Measurements from ENCODE around the gene TTC9C.

Gene TTC9C

GRCh38 chr11:62716816-62717215 lies 11.5 kb upstream of the TTC9C start:
- Histone ChIP-seq H2AFZ (ENCODE audit: low read depth, low read length, severe bottlenecking) (no peak overlapping the region), H3K36me3 (ENCODE audit: low read length) (peaks cover 49% of the 10 kb centered on the region), H4K20me1 (ENCODE audit: low read depth, low read length) (no peaks in the 10 kb centered on the region), H3K27me3 (ENCODE audit: low read length) (no peaks in the 10 kb centered on the region), H3K79me2 (ENCODE audit: insufficient read depth, low read length) (peaks cover 23% of the 10 kb centered on the region), H3K9me2 (replicated peaks; ENCODE audit: insufficient read depth, low read length) (no peaks in the 10 kb centered on the region), H3K9ac (ENCODE audit: low read length) (no peak overlapping the region), H3K4me3 (ENCODE audit: insufficient read depth, low read length, poor library complexity, severe bottlenecking) (no peak overlapping the region), H3F3A (ENCODE audit: insufficient read depth) (peaks cover 13% of the 10 kb centered on the region), H3K27ac (ENCODE audit: low read depth, low read length) (no peak overlapping the region), H3K4me2 (ENCODE audit: low read depth, low read length, poor library complexity, severe bottlenecking) (no peak overlapping the region), H3K9me3 (ENCODE audit: insufficient read depth, low read length) (no peaks in the 10 kb centered on the region)
- TF ChIP-seq EZH2phosphoT487 (conservative IDR thresholded peaks at IDR 0.05; ENCODE audit: low read length) (no peak), CTCF (IDR thresholded peaks at IDR 0.05; ENCODE audit: insufficient read depth, low read length, poor library complexity, severe bottlenecking) (no peak)

GRCh38 chr11:62719302-62719978 lies 8.8 kb upstream of the TTC9C start:
- Histone ChIP-seq H3K9me3 (ENCODE audit: insufficient read depth, low read length) (no peaks in the 10 kb centered on the region), H3K79me2 (ENCODE audit: insufficient read depth, low read length) (peaks cover 41% of the 10 kb centered on the region), H2AFZ (ENCODE audit: low read depth, low read length, severe bottlenecking) (no peak overlapping the region), H3K27me3 (ENCODE audit: low read length) (no peaks in the 10 kb centered on the region), H3K36me3 (ENCODE audit: low read length) (peaks cover 68% of the 10 kb centered on the region), H3K4me3 (ENCODE audit: insufficient read depth, low read length, poor library complexity, severe bottlenecking) (no peak overlapping the region), H3F3A (ENCODE audit: insufficient read depth) (no peaks in the 10 kb centered on the region), H3K27ac (ENCODE audit: low read depth, low read length) (no peak overlapping the region), H3K9me2 (replicated peaks; ENCODE audit: insufficient read depth, low read length) (no peaks in the 10 kb centered on the region), H3K9ac (ENCODE audit: low read length) (no peak overlapping the region), H4K20me1 (ENCODE audit: low read depth, low read length) (peaks cover 5% of the 10 kb centered on the region), H3K4me2 (ENCODE audit: low read depth, low read length, poor library complexity, severe bottlenecking) (no peak overlapping the region)
- no peak for TF ChIP-seq CTCF (IDR thresholded peaks at IDR 0.05; ENCODE audit: insufficient read depth, low read length, poor library complexity, severe bottlenecking)
- TF ChIP-seq EZH2phosphoT487 (conservative IDR thresholded peaks at IDR 0.05; ENCODE audit: low read length): no peak

GRCh38 chr11:62721994-62722393 lies 6.3 kb upstream of the TTC9C start:
- H3K27ac ChIP-seq (ENCODE audit: low read depth, low read length): no peak overlapping the region
- no peak overlapping the region for H3K4me2 ChIP-seq (ENCODE audit: low read depth, low read length, poor library complexity, severe bottlenecking)
- no peaks in the 10 kb centered on the region for H3K9me3 ChIP-seq (ENCODE audit: insufficient read depth, low read length)
- TF ChIP-seq CTCF (IDR thresholded peaks at IDR 0.05; ENCODE audit: insufficient read depth, low read length, poor library complexity, severe bottlenecking): no peak
- no peak for TF ChIP-seq EZH2phosphoT487 (conservative IDR thresholded peaks at IDR 0.05; ENCODE audit: low read length)
- H3K4me3 ChIP-seq (ENCODE audit: insufficient read depth, low read length, poor library complexity, severe bottlenecking): no peak overlapping the region
- no peak overlapping the region for H3K9ac ChIP-seq (ENCODE audit: low read length)
- peaks cover 61% of the 10 kb centered on the region for H3K79me2 ChIP-seq (ENCODE audit: insufficient read depth, low read length)
- no peaks in the 10 kb centered on the region for H3K27me3 ChIP-seq (ENCODE audit: low read length)
- no peaks in the 10 kb centered on the region for H3K9me2 ChIP-seq (replicated peaks; ENCODE audit: insufficient read depth, low read length)
- no peaks in the 10 kb centered on the region for H3F3A ChIP-seq (ENCODE audit: insufficient read depth)
- H3K36me3 ChIP-seq (ENCODE audit: low read length): peaks cover 57% of the 10 kb centered on the region
- peaks cover 22% of the 10 kb centered on the region for H4K20me1 ChIP-seq (ENCODE audit: low read depth, low read length)
- H2AFZ ChIP-seq (ENCODE audit: low read depth, low read length, severe bottlenecking): no peak overlapping the region
